Stomach (tissue), 4 donors: ENCODE measurements around the gene CBX8.

Experiments used
- CTCF ChIP-seq, 7 experiments: fragments of 450-650 bp in 4 of 7; fragments of 200-600 bp in 3 of 7; sonication (generic) in 3 of 7; IDR thresholded peaks; one replicate each; pipeline ENCODE4 v1.5.1; 2016 to 2019; ENCODE audit warnings: antibody characterized with exemption in 7 of 7, control low read depth in 2 of 7, mild to moderate bottlenecking in 1 of 7
- EP300 ChIP-seq: sonication (generic); formaldehyde crosslinking; IDR thresholded peaks from one replicate; pipeline ENCODE4 v1.6.1; 2017; ENCODE audit warnings: antibody characterized with exemption
- POLR2A ChIP-seq, 4 donors: fragments of 450-650 bp; IDR thresholded peaks; one replicate each; pipeline ENCODE4 v1.6.1; 2016; ENCODE audit warnings: antibody characterized with exemption in 4 of 4, control low read depth in 2 of 4, mild to moderate bottlenecking in 1 of 4, moderate library complexity in 1 of 4
- POLR2AphosphoS5 ChIP-seq, 3 donors: sonication (generic); formaldehyde crosslinking; IDR thresholded peaks; one replicate each; pipeline ENCODE4 v1.6.1; 2016; ENCODE audit warnings: antibody characterized with exemption in 3 of 3

GRCh38 chr17:79833744-79834564, 37.1 kb upstream of the CBX8 start:
- TF ChIP-seq CTCF (IDR thresholded peaks at IDR 0.05): no peak
- no peak for TF ChIP-seq POLR2A (IDR thresholded peaks at IDR 0.05)
- no peak for TF ChIP-seq POLR2AphosphoS5 (IDR thresholded peaks at IDR 0.05)
- no peak for TF ChIP-seq EP300
